Body of pancreas (tissue), 4 donors: Measurements from ENCODE around the gene TMTC2. TPM values are rescaled to one million over a fixed set of nuclear protein-coding genes. Genes with fewer than 3 reads are reported as not detected.

ENCODE experiments used
- ATAC-seq: fragments of 150-250 bp; one replicate; pipeline ENCODE4 v1.9.1; 2016
- DNase-seq, 4 donors: peaks; one replicate each; pipeline ENCODE4 v3.0.0-alpha.2; 2019
- H3K27ac ChIP-seq, 4 donors: fragments of 200-600 bp; sonication (generic); 1 replicate in 3 of 4; 2 replicates in 1 of 4; pipeline versions ENCODE4 v1.5.1 to v1.6.1; 2016 to 2019; ENCODE audit warnings: mild to moderate bottlenecking in 1 of 4, mixed read lengths in 1 of 4, moderate library complexity in 1 of 4
- H3K27me3 ChIP-seq, 2 donors: fragments of 200-600 bp; sonication (generic); one replicate each; pipeline ENCODE4 v1.6.0; 2016; ENCODE audit warnings: mild to moderate bottlenecking in 1 of 2
- H3K36me3 ChIP-seq, 2 donors: fragments of 200-600 bp; sonication (generic); replicated peaks in 1 of 2; 2 replicates each; pipeline ENCODE4 v1.5.1; 2016; ENCODE audit warnings: low read depth in 2 of 2; ENCODE audit not compliant: insufficient read depth in 1 of 2
- H3K4me1 ChIP-seq: fragments of 200-600 bp; sonication (generic); one replicate; pipeline ENCODE4 v1.6.0; 2016
- H3K4me3 ChIP-seq, 2 donors: fragments of 200-600 bp; sonication (generic); 1 replicate in 1 of 2; 2 replicates in 1 of 2; pipeline ENCODE4 v1.5.1; 2016 to 2019
- H3K9me3 ChIP-seq, 3 donors: fragments of 200-600 bp; sonication (generic); 1 replicate in 2 of 3; 2 replicates in 1 of 3; pipeline ENCODE4 v1.5.1; 2016
- POLR2A ChIP-seq, 3 donors: fragments of 450-650 bp; IDR thresholded peaks; one replicate each; pipeline ENCODE4 v1.6.1; 2016; ENCODE audit warnings: antibody characterized with exemption in 3 of 3, mild to moderate bottlenecking in 2 of 3
- WGBS, 2 donors: methylation state at CpG; one replicate each; pipeline ENCODE4 v1.1.5; 2017; 5-methylcytosine and 5-hydroxymethylcytosine counted together
- intact Hi-C: fragments of 100-400 bp; cut with DNase I; formaldehyde crosslinking; loops from one replicate; pipeline ENCODE4 v1.15.1; 2023
- total RNA-seq, 2 donors: library from RNA; depleted of rRNA; stranded (reverse); fragments of >200 nt; gene quantifications; one replicate each; pipeline ENCODE4 v1.1.0, GENCODE V29; 2016
- TF ChIP-seq, protein P1 (sequence below), 7 experiments: fragments of 450-650 bp in 4 of 7; fragments of 200-600 bp in 3 of 7; sonication (generic) in 3 of 7; IDR thresholded peaks; one replicate each; pipeline ENCODE4 v1.5.1; 2016 to 2019; ENCODE audit warnings: antibody characterized with exemption in 7 of 7

The TMTC2 gene
- total RNA-seq, 2 donors from 2014 or later = 10.4 to 20.1 TPM

DNA sequence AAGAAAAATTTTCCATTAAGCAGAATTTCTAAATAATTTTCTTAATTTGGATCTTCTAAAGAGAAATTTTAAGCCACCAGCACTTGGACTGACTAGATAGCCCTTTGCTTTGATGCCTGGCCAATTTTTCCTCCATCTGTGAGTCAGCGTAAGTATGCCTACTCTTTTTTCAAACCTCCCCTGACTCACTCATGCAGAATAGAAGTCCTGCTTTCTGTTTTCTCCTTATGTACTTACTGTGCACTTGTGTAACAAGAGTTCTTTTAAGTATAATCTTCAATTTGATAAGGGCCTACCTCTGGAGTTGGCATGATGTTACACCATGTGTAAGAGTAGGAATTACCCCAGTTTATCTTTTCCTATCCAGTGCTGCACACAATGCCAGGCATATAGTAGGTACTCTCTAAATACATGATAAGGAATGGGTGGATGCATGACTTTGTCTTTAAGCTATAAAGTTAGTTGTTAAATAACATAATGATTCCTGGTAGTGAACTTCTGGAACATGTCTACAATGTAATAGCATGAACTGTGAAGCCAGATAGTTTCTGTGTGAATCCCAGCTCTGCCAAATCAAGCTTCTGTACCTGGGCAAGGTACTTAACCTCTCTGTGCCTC is 329.6 kb downstream of the TMTC2 start:
- WGBS, 2 donors = 32 to 44% methylated on average over 1 of the region's 1 CpG
- DNase-seq (peak; percentile 46 to 75 (median 70)), ATAC-seq (peak; percentile 95)
- H3K4me3 ChIP-seq = no peak overlapping the region
- intact Hi-C loops = no loop called here
- H3K4me1 ChIP-seq = peaks cover 7% of the 10 kb centered on the region
- no peak for TF ChIP-seq POLR2A (IDR thresholded peaks at IDR 0.05)
- TF ChIP-seq, protein P1, sequence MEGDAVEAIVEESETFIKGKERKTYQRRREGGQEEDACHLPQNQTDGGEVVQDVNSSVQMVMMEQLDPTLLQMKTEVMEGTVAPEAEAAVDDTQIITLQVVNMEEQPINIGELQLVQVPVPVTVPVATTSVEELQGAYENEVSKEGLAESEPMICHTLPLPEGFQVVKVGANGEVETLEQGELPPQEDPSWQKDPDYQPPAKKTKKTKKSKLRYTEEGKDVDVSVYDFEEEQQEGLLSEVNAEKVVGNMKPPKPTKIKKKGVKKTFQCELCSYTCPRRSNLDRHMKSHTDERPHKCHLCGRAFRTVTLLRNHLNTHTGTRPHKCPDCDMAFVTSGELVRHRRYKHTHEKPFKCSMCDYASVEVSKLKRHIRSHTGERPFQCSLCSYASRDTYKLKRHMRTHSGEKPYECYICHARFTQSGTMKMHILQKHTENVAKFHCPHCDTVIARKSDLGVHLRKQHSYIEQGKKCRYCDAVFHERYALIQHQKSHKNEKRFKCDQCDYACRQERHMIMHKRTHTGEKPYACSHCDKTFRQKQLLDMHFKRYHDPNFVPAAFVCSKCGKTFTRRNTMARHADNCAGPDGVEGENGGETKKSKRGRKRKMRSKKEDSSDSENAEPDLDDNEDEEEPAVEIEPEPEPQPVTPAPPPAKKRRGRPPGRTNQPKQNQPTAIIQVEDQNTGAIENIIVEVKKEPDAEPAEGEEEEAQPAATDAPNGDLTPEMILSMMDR (IDR thresholded peaks at IDR 0.05) = no peak
- H3K9me3 ChIP-seq = no peaks in the 10 kb centered on the region
- H3K36me3 ChIP-seq = no peaks in the 10 kb centered on the region
- no peaks in the 10 kb centered on the region for H3K27me3 ChIP-seq
- H3K27ac ChIP-seq = peak overlapping the region; percentile 58 to 84 (median 71)

DNA sequence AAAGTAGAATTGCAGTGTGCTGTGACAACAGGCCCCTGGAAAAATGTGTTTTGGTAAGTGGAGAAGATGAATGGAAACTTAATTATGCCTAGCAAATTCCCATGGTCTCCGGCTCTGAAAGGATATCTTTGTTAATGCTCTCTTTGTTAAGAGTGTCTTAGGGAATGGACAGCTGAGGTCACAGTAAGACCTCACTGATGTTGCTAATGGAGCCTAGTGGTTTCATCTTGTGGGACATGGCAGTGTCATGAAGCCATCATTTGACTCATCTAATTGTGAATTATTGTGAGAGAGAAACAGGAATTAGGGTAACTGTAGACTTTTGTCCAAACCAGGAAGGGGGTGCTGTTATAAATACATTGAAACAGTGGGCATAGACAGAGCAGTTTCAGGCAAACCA is 330.3 kb downstream of the TMTC2 start:
- H3K4me1 ChIP-seq = peaks cover 7% of the 10 kb centered on the region
- TF ChIP-seq POLR2A (IDR thresholded peaks at IDR 0.05) = no peak
- TF ChIP-seq, protein P1 (IDR thresholded peaks at IDR 0.05) = no peak
- H3K36me3 ChIP-seq = no peaks in the 10 kb centered on the region
- no peak for DNase-seq
- no peaks in the 10 kb centered on the region for H3K27me3 ChIP-seq
- no peak overlapping the region for H3K4me3 ChIP-seq
- no peaks in the 10 kb centered on the region for H3K9me3 ChIP-seq
- intact Hi-C loops = no loop called here
- H3K27ac ChIP-seq = no peak overlapping the region
- ATAC-seq = no peak
- 0% methylated on average over 1 of the region's 1 CpG for WGBS, 2 donors

DNA sequence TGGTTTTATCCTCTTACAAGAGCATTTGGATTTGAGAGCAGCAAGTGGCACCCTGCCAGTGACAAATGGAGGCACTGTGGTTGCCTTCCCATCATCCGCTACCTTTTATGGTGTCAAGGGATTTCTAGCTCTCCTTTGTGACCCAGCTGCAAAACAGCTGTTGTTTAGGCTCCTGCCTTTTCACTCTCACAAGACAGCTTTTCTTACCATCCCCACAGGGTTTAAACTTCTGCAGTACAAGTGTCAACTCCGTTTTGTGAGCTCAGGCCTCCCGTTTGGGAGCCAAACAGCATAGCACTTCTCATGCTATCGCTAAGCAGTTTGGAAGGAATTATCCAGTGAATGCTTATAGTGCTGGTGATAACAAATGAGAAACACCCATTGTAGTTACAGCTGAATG is 331.4 kb downstream of the TMTC2 start:
- ATAC-seq (no peak), DNase-seq (no peak)
- WGBS, 2 donors = 96 to 98% methylated on average over 4 of the region's 4 CpGs
- no peaks in the 10 kb centered on the region for H3K9me3 ChIP-seq
- peaks cover 7% of the 10 kb centered on the region for H3K4me1 ChIP-seq
- no peak overlapping the region for H3K4me3 ChIP-seq
- no peaks in the 10 kb centered on the region for H3K27me3 ChIP-seq
- TF ChIP-seq, protein P1 (IDR thresholded peaks at IDR 0.05) = no peak
- TF ChIP-seq POLR2A (IDR thresholded peaks at IDR 0.05) = no peak
- no peak overlapping the region for H3K27ac ChIP-seq
- intact Hi-C loops = no loop called here
- no peaks in the 10 kb centered on the region for H3K36me3 ChIP-seq

DNA sequence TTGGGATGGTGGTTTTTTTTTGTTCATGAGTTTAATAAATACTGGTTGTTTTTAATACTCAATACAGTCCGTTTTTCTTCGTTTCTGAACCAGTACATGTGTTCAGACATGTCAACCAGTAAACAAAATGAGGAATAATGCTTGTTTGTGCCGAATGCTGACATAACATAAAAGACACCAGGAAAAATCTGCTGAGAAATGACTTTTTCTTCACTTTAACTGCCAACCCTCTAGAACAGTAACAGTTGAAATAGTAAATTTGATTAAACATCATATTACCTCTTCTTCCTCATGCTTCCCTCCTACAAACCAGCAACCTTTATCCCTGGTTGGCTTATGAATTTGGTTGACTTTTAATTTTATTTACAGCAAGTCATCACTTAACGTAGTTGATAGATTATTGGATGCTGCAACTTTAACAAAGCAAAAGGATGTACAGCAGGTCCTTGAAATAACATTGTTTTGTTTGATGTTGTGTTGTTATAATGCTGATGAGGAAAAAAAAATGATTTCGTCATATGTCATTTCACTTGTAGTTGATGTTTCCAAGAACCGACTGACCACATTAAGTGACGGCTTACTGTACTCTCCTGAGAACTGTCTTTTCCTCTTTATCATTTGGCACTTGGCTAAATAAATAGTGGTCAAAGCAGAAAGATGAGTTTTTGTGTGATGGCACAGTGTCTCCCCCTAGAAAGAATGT is 340.5 kb downstream of the TMTC2 start:
- Histone ChIP-seq H3K4me3 (no peak overlapping the region), H3K27ac (no peak overlapping the region), H3K9me3 (no peaks in the 10 kb centered on the region), H3K27me3 (no peaks in the 10 kb centered on the region), H3K4me1 (no peaks in the 10 kb centered on the region), H3K36me3 (no peaks in the 10 kb centered on the region)
- ATAC-seq (no peak), DNase-seq (no peak)
- WGBS, 2 donors = 68 to 75% methylated on average over 7 of the region's 7 CpGs
- TF ChIP-seq, protein P1 (IDR thresholded peaks at IDR 0.05) = no peak
- TF ChIP-seq POLR2A (IDR thresholded peaks at IDR 0.05) = no peak
- intact Hi-C loops = no loop called here

DNA sequence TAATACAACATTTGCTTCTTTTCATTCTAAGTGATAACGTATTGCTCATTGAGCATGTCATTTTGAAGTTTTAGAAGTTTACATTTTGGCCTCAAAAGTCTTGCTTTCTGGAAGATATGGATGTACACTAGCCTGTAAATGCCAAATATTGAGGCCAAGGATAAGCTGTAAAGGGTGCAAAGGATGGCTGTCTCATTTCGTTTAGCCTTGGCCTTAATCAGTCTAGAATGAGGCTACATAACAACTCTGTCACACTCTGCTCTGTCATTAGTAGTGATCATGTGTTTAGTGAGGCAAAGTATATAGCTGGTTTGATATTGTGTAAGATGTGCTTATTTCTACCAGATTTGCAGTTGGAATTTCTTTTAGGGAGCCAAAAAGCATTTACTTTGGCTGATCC is 344.5 kb downstream of the TMTC2 start:
- no peak overlapping the region for H3K4me3 ChIP-seq
- no peaks in the 10 kb centered on the region for H3K36me3 ChIP-seq
- H3K27ac ChIP-seq = no peak overlapping the region
- intact Hi-C loops = no loop called here
- H3K27me3 ChIP-seq = no peaks in the 10 kb centered on the region
- no peaks in the 10 kb centered on the region for H3K4me1 ChIP-seq
- H3K9me3 ChIP-seq = no peaks in the 10 kb centered on the region
- no peak for DNase-seq
- ATAC-seq = no peak
- no peak for TF ChIP-seq POLR2A (IDR thresholded peaks at IDR 0.05)
- TF ChIP-seq, protein P1 (IDR thresholded peaks at IDR 0.05) = no peak
- 88 to 90% methylated on average over 2 of the region's 2 CpGs for WGBS, 2 donors
